K562 (cell line): ENCODE results near the gene SLC16A5. TPM values are rescaled to one million over a fixed set of nuclear protein-coding genes. Genes with fewer than 3 reads are reported as not detected.

Source experiments
- GATAD2A ChIP-seq: fragments of 450-650 bp; IDR thresholded peaks from 2 replicates; pipeline ENCODE4 v1.6.1; 2017
- HDAC2 ChIP-seq: fragments of 450-650 bp; IDR thresholded peaks from 2 replicates; pipeline ENCODE4 v1.6.1; 2016; ENCODE audit warnings: mild to moderate bottlenecking
- HDGF ChIP-seq: fragments of 450-650 bp; IDR thresholded peaks from 2 replicates; pipeline ENCODE4 v1.6.1; 2016
- IRF9 ChIP-seq: fragments of 450-650 bp; IDR thresholded peaks from 2 replicates; pipeline ENCODE4 v1.6.1; 2016; ENCODE audit warnings: missing biosample characterization, missing genetic modification characterization
- KAT8 ChIP-seq: fragments of 450-650 bp; IDR thresholded peaks from 2 replicates; pipeline ENCODE4 v1.6.1; 2016; ENCODE audit warnings: low read depth, mild to moderate bottlenecking
- MAX ChIP-seq: sonication (generic); formaldehyde crosslinking; IDR thresholded peaks from 2 replicates; pipeline ENCODE4 v1.9.0; 2022; ENCODE audit warnings: mild to moderate bottlenecking, missing genetic modification reagents
- MBD2 ChIP-seq: sonication (generic); IDR thresholded peaks from 2 replicates; pipeline ENCODE4 v1.6.1; 2016; ENCODE audit warnings: low read depth, borderline replicate concordance
- MXD1 ChIP-seq: fragments of 250-450 bp; sonication (Bioruptor Pico); IDR thresholded peaks from 2 replicates; pipeline ENCODE4 v1.8.0; 2021; ENCODE audit warnings: borderline replicate concordance, mild to moderate bottlenecking, moderate library complexity; ENCODE audit not compliant: poor library complexity, severe bottlenecking
- NR1H2 ChIP-seq: sonication (generic); formaldehyde crosslinking; IDR thresholded peaks from 2 replicates; pipeline ENCODE4 v1.4.0; 2020; ENCODE audit warnings: mild to moderate bottlenecking, missing genetic modification reagents
- PHB ChIP-seq: fragments of 250-450 bp; sonication (Bioruptor Pico); IDR thresholded peaks from 2 replicates; pipeline ENCODE4 v1.5.0; 2021
- RBM25 ChIP-seq: fragments of 200-400 bp; formaldehyde crosslinking; IDR thresholded peaks from 2 replicates; pipeline ENCODE4 v1.6.1; 2018; ENCODE audit warnings: low read length, low read depth, moderate library complexity; ENCODE audit not compliant: severe bottlenecking
- SOX6 ChIP-seq: fragments of 450-650 bp; IDR thresholded peaks from 2 replicates; pipeline ENCODE4 v1.6.1; 2014; ENCODE audit warnings: mild to moderate bottlenecking
- ZBTB11 ChIP-seq, 3 experiments: fragments of 200-800 bp in 1 of 3; fragments of 250-450 bp in 1 of 3; fragments of 450-650 bp in 1 of 3; sonication (Bioruptor Pico) in 1 of 3; sonication (Bioruptor generic) in 1 of 3; formaldehyde crosslinking in 1 of 3; IDR thresholded peaks; 2 replicates each; pipeline versions ENCODE4 v1.6.1 to v1.8.0; 2016 to 2022; ENCODE audit warnings: mild to moderate bottlenecking in 2 of 3, missing genetic modification characterization in 2 of 3, missing compliant biosample characterization in 1 of 3, moderate library complexity in 1 of 3
- ZBTB8A ChIP-seq: fragments of 450-650 bp; IDR thresholded peaks from 2 replicates; pipeline ENCODE4 v1.6.1; 2018; ENCODE audit warnings: mild to moderate bottlenecking, moderate library complexity; ENCODE audit not compliant: partially characterized antibody
- ZC3H11A ChIP-seq: IDR thresholded peaks from 2 replicates; pipeline ENCODE4 v1.6.1; 2012; ENCODE audit warnings: low read depth, low read length, improper control_type of control experiment
- ZC3H8 ChIP-seq: fragments of 450-650 bp; IDR thresholded peaks from 2 replicates; pipeline ENCODE4 v1.6.1; 2017
- ZNF184 ChIP-seq: sonication (generic); formaldehyde crosslinking; IDR thresholded peaks from 2 replicates; pipeline ENCODE4 v1.5.0; 2020; ENCODE audit warnings: missing genetic modification reagents
- ZNF778 ChIP-seq: fragments of 450-650 bp; formaldehyde crosslinking; IDR thresholded peaks from 2 replicates; pipeline ENCODE4 v1.4.0; 2020; ENCODE audit warnings: mild to moderate bottlenecking, moderate library complexity
- polyA plus RNA-seq, 8 experiments: library from polyadenylated mRNA; depleted of rRNA in 4 of 8; stranded (reverse) in 5 of 8; unstranded in 3 of 8; fragments of >200 nt; fragmentation: Nextera tagmentation in 2 of 8; fragmentation: Illumina TruSeq in 1 of 8; extraction: Ambion mirVana in 2 of 8; extraction: Trizol in 1 of 8; gene quantifications; 2 replicates each; pipeline versions ENCODE4 v1.2.1 to v1.2.3, GENCODE V29; 2011 to 2014; ENCODE audit warnings: inconsistent platforms in 1 of 8, missing spikeins in 1 of 8
- total RNA-seq, 7 experiments: library from RNA; depleted of rRNA in 6 of 7; stranded (reverse); fragments of >200 nt in 6 of 7; fragmentation: Illumina TruSeq in 2 of 7; extraction: Trizol in 2 of 7; gene quantifications; 2 replicates each; pipeline versions ENCODE4 v1.2.1 to v1.2.3, GENCODE V29; 2011 to 2021; ENCODE audit warnings: low replicate concordance in 1 of 7
- TF ChIP-seq, protein P1 (sequence below), 3 experiments: IDR thresholded peaks in 2 of 3; conservative IDR thresholded peaks in 1 of 3; 2 replicates each; pipeline ENCODE4 v1.5.1; 2011 to 2012; ENCODE audit warnings: low read length in 3 of 3, mild to moderate bottlenecking in 3 of 3, control low read depth in 2 of 3, improper control_type of control experiment in 1 of 3, inconsistent platforms in 1 of 3, low read depth in 1 of 3, mixed read lengths in 1 of 3, moderate library complexity in 1 of 3; ENCODE audit not compliant: insufficient read depth in 2 of 3

The SLC16A5 gene
- total and polyA plus RNA-seq, 9 of the 15 experiments (the other 6 are each of a cell fraction or from before 2014, with no cell fraction given), result 0.06 to 2.6 (median 0.91) TPM

DNA sequence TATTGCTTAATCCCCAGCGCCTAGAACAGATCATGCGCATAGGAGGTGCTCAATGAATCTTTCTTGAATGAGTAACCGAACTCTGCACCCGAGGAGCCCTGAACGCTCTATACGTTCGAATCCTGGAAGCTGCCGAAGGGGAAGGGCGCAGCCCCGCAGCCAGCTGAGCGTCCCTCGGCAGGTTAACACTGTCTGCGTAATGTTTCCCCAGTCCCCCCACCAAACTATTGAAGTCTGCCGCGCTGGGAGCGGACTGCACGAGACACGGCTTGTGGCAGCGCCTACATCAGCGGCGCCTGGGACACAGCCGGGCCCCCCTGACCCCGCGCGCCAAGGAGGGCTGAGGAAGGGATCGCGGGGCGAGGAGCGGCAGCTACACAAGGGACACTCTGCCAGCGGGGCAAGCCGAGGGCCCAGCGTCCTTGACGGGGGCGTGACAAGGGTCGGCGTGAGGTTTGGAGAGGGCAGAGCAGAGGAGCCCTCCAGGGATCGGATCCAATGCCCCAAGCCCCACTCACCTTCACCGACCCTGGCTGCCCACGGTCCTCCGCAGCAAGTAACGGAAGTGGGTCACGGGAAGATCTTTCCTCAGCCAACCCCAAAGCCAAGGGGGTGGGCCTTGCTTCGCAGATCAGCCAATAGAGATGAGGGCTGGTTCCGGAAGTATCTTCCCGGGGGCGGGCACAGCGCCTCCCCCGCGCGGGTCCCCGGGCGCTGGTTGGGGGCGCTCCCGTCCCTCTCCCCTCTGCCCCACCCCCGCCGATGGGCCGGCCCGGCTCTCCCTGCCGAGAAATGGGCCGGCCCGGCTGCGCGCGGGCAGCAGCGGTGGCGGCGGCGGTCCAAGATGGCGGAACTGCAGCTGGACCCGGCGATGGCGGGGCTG is 41.1 kb upstream of the SLC16A5 start, which contains the start of the genes ATP5PD and KCTD2 (continued):
- TF ChIP-seq ZC3H8 (no peak), PHB (peak; percentile 39; the same call in 1 of the 2 replicates), MAX (CRISPR knock-in tag) (no peak; the same call in 1 of the 2 replicates), ZNF778 (no peak), NR1H2 (CRISPR knock-in tag) (no peak), GATAD2A (no peak), MBD2 (peak; percentile 97), MXD1 (CRISPR knock-in tag) (no peak), SOX6 (peak; percentile 39), ZBTB8A (no peak), HDGF (no peak), ZNF184 (no peak), ZBTB11 (CRISPR knock-in tag; IDR thresholded peaks at IDR 0.05) (peak in 1 of 3 experiments; percentile 84; a peak in 2 of 6 replicates), HDAC2 (peak; percentile 51; the same call in 1 of the 2 replicates), RBM25 (peak; percentile 96), IRF9 (tag) (no peak), ZC3H11A (no peak), KAT8 (no peak)
- TF ChIP-seq, protein P1, sequence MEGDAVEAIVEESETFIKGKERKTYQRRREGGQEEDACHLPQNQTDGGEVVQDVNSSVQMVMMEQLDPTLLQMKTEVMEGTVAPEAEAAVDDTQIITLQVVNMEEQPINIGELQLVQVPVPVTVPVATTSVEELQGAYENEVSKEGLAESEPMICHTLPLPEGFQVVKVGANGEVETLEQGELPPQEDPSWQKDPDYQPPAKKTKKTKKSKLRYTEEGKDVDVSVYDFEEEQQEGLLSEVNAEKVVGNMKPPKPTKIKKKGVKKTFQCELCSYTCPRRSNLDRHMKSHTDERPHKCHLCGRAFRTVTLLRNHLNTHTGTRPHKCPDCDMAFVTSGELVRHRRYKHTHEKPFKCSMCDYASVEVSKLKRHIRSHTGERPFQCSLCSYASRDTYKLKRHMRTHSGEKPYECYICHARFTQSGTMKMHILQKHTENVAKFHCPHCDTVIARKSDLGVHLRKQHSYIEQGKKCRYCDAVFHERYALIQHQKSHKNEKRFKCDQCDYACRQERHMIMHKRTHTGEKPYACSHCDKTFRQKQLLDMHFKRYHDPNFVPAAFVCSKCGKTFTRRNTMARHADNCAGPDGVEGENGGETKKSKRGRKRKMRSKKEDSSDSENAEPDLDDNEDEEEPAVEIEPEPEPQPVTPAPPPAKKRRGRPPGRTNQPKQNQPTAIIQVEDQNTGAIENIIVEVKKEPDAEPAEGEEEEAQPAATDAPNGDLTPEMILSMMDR (IDR thresholded peaks at IDR 0.05 in 2 of 3, conservative IDR thresholded peaks at IDR 0.05 in 1 of 3; ENCODE audit: insufficient read depth in 2 of 3, low read depth in 1 of 3, low read length in 3 of 3), result peak in 1 of 3 experiments; percentile 13; a peak in 1 of 6 replicates
